HG03135 (cell line): ENCODE data around the gene VEPH1.

Experiments
- ATAC-seq: cut with Tn5 transposase; IDR thresholded peaks from one replicate; pipeline ENCODE4 v1.9.1; 2021; ENCODE audit warnings: mild to moderate bottlenecking, moderate library complexity; ENCODE audit not compliant: unreplicated experiment

VEPH1 gene

GRCh38 chr3:157233923-157234322 is 269.3 kb downstream of the VEPH1 start:
- ATAC-seq = no peak

DNA sequence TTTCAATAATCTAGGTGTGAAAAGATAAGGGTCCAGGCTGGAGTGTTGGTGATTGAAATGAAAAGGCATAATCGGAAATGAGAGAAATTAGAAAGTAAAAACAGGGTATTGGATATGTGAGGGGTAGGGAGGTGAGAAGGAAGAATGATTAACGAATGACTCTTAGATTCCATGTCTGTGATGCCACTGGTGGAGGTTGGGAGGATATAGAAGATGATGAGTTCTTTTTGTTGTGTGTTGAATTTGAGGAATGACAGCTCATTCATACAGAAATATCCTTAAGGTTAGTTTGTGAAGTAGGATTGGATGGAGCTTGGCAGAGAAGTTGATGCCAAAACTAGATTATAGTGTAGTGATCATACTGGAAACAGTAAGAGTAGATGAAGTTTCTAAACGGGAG is 271.1 kb downstream of the VEPH1 start:
- no peak for ATAC-seq

DNA sequence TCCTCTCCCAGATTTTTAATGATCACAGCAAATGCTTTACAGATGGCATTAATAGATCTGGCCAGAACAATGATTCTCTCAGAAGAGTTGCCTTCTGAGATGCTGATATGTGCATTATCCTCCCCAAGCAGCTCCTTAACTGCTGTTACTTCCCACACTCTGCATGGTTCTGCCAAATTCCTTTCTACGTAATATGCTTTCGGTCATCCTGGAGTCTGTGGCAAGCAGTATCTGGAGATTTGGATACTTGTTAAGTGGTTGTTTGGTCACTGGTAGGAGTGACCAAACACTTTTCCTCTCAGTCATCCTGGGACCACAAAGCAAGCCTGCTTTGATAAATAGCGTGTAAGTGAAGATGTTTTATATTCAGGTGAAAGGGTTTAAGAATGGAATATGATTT is 272.1 kb downstream of the VEPH1 start:
- ATAC-seq = no peak

- no peak for ATAC-seq
These were observed 276.9 kb downstream of the VEPH1 start for GRCh38 chr3:157226173-157226847.

DNA sequence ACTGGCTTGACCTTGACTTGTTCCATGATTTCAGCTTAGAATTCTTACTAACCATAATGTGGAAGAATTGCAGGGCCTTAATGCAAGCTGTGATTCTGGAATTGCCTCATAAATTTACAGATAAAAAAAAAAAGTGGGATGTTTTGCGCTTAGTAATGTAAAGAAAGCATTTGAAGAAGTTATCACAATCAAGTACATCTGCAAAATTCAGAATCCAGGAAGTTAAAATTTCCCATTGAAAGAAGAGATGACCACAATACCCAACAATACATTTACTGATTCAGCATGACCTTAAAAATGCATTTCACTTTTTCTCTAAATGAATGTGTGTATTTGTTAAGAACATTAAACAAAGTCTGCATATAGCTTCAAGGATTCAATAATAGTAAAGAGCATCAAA is 278.2 kb downstream of the VEPH1 start:
- ATAC-seq = no peak

- no peak for ATAC-seq
These were observed 282.3 kb downstream of the VEPH1 start for GRCh38 chr3:157220883-157221282.

DNA sequence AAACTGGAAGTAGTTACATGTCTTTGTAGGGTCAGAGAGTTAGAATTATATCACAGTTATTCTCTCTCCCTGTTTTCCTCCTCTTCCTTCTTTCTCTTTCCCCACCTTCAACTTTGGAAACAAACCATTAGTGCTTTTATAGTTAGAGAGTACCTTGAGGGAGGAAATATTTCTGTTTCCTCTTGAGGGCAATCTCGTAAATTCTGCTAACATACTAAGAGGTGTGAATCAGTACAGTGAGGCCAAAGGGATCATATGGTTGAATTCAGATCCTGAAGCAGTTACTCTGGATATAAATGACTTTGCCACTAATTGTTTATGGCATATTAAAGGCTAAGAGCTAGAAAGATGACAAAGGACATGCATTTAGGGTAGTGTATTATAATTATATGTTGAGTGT is 283.0 kb downstream of the VEPH1 start:
- ATAC-seq = no peak

DNA sequence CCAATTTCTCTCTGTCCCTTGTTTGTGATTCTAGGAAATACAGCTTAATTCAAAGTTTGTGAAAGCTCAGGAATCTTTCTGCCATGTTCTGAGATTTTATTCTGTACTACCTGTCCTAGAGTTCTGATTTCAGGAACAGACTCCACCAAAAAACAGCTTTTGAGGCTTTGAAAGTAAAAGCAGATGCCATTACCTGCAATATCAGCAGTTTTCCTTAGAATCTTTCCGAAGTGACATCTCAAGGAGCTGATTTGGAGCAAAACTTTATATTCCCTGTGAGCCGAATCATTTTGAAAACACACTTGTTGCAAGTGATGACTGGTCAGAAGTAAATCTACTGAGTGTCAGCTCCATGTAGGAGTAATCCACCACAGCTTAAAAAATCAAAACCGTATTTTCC is 284.0 kb downstream of the VEPH1 start:
- ATAC-seq = no peak
